ENCODE results near the gene PLD5.

Gene PLD5

DNA sequence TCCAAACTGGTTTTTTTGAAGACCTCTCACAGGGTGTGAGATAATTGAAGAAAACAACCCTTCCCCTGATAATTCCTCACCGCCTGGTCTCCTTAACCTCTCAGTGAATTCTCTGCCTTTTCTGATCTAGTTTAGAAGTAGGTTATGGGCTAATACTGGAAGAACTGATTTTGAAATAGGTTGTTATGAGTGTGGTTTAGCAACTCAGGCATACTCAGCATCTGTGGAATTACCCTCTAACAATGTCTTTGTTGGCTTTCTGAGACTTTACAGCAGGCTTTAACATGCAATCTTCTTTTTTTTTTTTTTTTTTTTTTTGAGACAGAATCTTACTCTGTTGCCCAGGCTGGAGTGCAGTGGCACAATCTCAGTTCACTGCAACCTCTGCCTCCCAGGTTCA, 10.3 kb upstream of the PLD5 start:
- no peak for TF ChIP-seq CTCF (conservative IDR thresholded peaks at IDR 0.05; ENCODE audit: control insufficient read depth, insufficient read depth, low read depth, low read length)

DNA sequence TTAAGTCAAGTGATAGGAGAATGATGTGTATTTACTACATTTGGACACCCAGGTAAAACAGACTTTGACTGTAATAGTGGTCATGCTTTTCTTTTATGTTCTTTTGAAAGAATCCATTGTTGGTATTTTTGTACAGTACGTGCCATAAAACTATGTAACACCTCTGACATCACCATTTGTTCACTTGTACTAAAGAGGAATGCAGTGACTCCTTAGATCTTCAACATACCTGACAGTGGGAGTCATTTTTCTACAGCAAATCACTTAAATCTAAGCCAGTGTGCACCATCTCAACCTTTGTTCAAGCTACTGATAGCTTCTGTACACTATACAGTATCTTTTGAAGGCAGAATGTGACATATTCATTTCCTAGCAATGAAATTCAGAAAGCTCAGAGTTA, 6.3 kb upstream of the PLD5 start:
- no peak overlapping the region for H3K4me3 ChIP-seq (ENCODE audit: control insufficient read depth, low read depth, low read length)
- TF ChIP-seq CTCF (conservative IDR thresholded peaks at IDR 0.05; ENCODE audit: control insufficient read depth, insufficient read depth, low read depth, low read length) = no peak
- peak; percentile 38 for DNase-seq (ENCODE audit: low read depth)

More for the DNA sequence above, 10.3 kb upstream of the PLD5 start:
- no peak overlapping the region for H3K4me3 ChIP-seq (ENCODE audit: control insufficient read depth, low read depth, low read length)
- DNase-seq (ENCODE audit: low read depth) = no peak

- no peak for TF ChIP-seq CTCF (conservative IDR thresholded peaks at IDR 0.05; ENCODE audit: control insufficient read depth, insufficient read depth, low read depth, low read length)
- DNase-seq (ENCODE audit: low read depth) = no peak
- no peak overlapping the region for H3K4me3 ChIP-seq (ENCODE audit: control insufficient read depth, low read depth, low read length)
Measured at GRCh38 chr1:242525769-242526168, 1.3 kb upstream of the PLD5 start.

GRCh38 chr1:242525360-242525722, 844 bp upstream of the PLD5 start:
- no peak for TF ChIP-seq CTCF (conservative IDR thresholded peaks at IDR 0.05; ENCODE audit: control insufficient read depth, insufficient read depth, low read depth, low read length)
- H3K4me3 ChIP-seq (ENCODE audit: control insufficient read depth, low read depth, low read length) = peak overlapping the region; percentile 39
- no peak for DNase-seq (ENCODE audit: low read depth)

GRCh38 chr1:242523719-242524570, 552 bp downstream of the PLD5 start:
- peak; percentile 26 for DNase-seq (ENCODE audit: low read depth)

DNA sequence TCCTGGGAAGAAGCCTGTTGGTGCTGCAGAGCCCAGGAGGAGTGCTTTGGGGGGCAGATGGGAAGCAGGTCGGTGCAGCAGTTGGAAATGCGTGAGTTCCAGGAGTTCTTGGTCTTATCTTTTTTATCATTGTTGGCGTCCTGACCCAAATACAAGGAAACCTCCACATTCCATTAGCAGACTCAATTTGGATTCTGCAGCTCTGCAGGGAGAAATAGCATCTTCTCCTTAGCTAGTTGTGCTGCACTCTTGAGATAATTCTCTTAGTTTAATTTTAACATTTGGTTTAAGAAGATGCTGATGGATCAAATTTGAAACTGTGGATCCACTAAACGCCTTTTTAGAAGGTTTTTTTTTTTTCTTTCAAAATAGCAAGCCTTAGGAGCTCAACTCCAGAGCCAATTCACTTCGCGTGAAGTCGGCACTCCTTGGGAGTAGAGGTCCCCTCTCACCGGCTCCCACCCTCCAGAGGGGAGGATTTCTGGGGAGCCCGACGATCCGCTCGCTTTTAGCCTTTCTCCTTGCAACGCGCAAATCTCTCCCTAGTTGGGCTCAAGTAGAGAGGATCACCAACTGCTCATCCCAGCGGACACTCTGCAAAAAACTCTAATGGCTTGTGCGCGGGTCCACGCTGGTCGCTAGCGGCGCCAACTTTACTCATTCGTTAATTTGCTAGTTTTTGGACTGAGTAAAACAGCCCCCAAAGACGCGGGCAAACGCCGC, 1.3 kb downstream of the PLD5 start:
- H3K4me3 ChIP-seq (ENCODE audit: control insufficient read depth, low read depth, low read length) = peak overlapping the region; percentile 34
- no peak for DNase-seq (ENCODE audit: low read depth)
- no peak for TF ChIP-seq CTCF (conservative IDR thresholded peaks at IDR 0.05; ENCODE audit: control insufficient read depth, insufficient read depth, low read depth, low read length)

More at GRCh38 chr1:242523719-242524570, 552 bp downstream of the PLD5 start:
- peak overlapping the region; percentile 34 for H3K4me3 ChIP-seq (ENCODE audit: control insufficient read depth, low read depth, low read length)
- no peak for TF ChIP-seq CTCF (conservative IDR thresholded peaks at IDR 0.05; ENCODE audit: control insufficient read depth, insufficient read depth, low read depth, low read length)

All from fibroblast of mammary gland (primary cell).